Stimulated activated CD8-positive, alpha-beta memory T cell treated with anti-CD3 and anti-CD28 coated beads, Interleukin-4, amount 100 ng/mL, for 4 hours (primary cell): ENCODE data around the gene GUCY2C.
"Not testable (repeated sequence)": the region's sequence is repeated elsewhere in the genome, so short reads cannot be mapped to it uniquely, and the experiment has no call there.

Experiments used
- DNase-seq, 2 donors: peaks; one replicate each; pipeline ENCODE4 v3.0.0-alpha.2; 2020; ENCODE audit warnings: low read depth in 2 of 2, low spot score in 1 of 2

Gene GUCY2C

GRCh38 chr12:14682231-14682630, 14.2 kb downstream of the GUCY2C start:
- DNase-seq: not testable (repeated sequence)

- DNase-seq: no peak
Observed at GRCh38 chr12:14681625-14682024, 14.8 kb downstream of the GUCY2C start.

- DNase-seq: no peak
Observed at GRCh38 chr12:14681190-14681589, 15.2 kb downstream of the GUCY2C start.

GRCh38 chr12:14678547-14679150, 17.8 kb downstream of the GUCY2C start:
- no peak for DNase-seq

GRCh38 chr12:14668591-14668990, 27.8 kb downstream of the GUCY2C start:
- no peak for DNase-seq

- no peak for DNase-seq
Observed at GRCh38 chr12:14665354-14666348, 30.7 kb downstream of the GUCY2C start.

GRCh38 chr12:14664434-14665023, 31.9 kb downstream of the GUCY2C start:
- DNase-seq: peak in 1 of 2 donors; percentile 9

- DNase-seq: no peak
Observed at GRCh38 chr12:14663002-14663401, 33.4 kb downstream of the GUCY2C start.

- no peak for DNase-seq
Observed at GRCh38 chr12:14656846-14657245, 39.6 kb downstream of the GUCY2C start.

- no peak for DNase-seq
Observed at GRCh38 chr12:14655284-14655683, 41.1 kb downstream of the GUCY2C start.

- no peak for DNase-seq
Observed at GRCh38 chr12:14654842-14655241, 41.6 kb downstream of the GUCY2C start.

GRCh38 chr12:14654416-14654815, 42.0 kb downstream of the GUCY2C start:
- no peak for DNase-seq

- DNase-seq: no peak
Observed at GRCh38 chr12:14652483-14652882, 43.9 kb downstream of the GUCY2C start.

GRCh38 chr12:14651371-14651770, 45.0 kb downstream of the GUCY2C start:
- no peak for DNase-seq

- no peak for DNase-seq
Observed at GRCh38 chr12:14650789-14651188, 45.6 kb downstream of the GUCY2C start.

- no peak for DNase-seq
Observed at GRCh38 chr12:14647028-14647750, 49.2 kb downstream of the GUCY2C start.

- no peak for DNase-seq
Observed at GRCh38 chr12:14643251-14643650, 53.1 kb downstream of the GUCY2C start.

- no peak for DNase-seq
Observed at GRCh38 chr12:14638066-14638465, 58.3 kb downstream of the GUCY2C start.

- no peak for DNase-seq
Observed at GRCh38 chr12:14635776-14636175, 60.6 kb downstream of the GUCY2C start.

- DNase-seq: no peak
Observed at GRCh38 chr12:14630793-14631192, 65.6 kb downstream of the GUCY2C start.
